Stimulated activated CD4-positive, alpha-beta T cell treated with anti-CD3 and anti-CD28 coated beads, Interleukin-1b, Interleukin-23, amount 100 ng/mL, for 4 hours (primary cell): Measurements from ENCODE around the gene KCNQ1OT1.

Experiments used
- DNase-seq, 2 donors: peaks; one replicate each; pipeline ENCODE4 v3.0.0-alpha.2; 2020; ENCODE audit warnings: low read depth in 2 of 2

KCNQ1OT1 gene

DNA sequence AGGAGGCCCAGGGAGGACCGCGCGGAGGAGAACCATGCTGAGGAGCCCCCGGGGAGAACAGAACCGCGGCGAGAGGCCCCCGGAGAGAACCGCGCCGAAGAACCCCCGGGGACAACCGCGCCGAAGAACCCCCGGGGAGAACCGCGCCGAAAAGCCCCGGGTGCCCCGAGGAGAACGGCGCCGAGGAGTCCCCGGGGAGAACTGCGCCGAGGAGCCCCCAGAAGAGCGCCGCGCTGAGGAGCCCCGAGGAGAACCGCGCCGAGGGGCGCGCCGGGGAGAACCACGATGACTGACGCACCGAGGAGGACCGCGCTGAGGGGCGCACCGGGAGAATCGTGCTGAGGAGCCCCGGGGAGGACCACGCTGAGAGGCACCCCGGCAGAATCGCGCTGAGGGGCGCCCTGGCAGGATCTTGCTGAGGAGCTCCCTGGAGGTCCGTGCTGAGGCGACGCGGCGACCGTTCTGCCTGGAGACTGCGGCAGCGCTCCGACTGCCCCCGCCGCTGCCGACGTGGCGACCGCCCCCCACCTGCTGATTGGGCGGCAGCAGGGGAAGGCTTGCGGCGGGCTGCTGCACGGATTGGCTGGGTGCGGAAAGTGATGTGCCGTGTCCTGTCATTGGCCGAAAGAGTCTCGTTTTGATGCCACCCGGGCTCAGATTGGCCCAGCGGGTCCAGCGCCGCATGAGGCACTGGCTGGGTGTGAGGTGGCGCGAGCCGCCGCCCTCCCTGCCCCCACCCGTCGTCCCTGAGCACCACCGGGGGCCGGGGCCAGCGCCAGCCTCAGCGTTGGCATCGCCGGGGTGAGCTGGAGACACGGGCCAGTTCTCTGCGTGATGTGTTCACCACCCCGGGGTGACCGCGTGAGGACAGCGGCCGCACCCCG is at the start of gene KCNQ1OT1:
Gene KCNQ1OT1, minus strand, starts transcription at position 464 of the 884 bp plus-strand sequence.
- DNase-seq: peak; percentile 70 to 71

- no peak for DNase-seq
Measured at GRCh38 chr11:2748814-2749554, 49.2 kb upstream of the KCNQ1OT1 start.

GRCh38 chr11:2748061-2748813 is 48.4 kb upstream of the KCNQ1OT1 start:
- no peak for DNase-seq

DNA sequence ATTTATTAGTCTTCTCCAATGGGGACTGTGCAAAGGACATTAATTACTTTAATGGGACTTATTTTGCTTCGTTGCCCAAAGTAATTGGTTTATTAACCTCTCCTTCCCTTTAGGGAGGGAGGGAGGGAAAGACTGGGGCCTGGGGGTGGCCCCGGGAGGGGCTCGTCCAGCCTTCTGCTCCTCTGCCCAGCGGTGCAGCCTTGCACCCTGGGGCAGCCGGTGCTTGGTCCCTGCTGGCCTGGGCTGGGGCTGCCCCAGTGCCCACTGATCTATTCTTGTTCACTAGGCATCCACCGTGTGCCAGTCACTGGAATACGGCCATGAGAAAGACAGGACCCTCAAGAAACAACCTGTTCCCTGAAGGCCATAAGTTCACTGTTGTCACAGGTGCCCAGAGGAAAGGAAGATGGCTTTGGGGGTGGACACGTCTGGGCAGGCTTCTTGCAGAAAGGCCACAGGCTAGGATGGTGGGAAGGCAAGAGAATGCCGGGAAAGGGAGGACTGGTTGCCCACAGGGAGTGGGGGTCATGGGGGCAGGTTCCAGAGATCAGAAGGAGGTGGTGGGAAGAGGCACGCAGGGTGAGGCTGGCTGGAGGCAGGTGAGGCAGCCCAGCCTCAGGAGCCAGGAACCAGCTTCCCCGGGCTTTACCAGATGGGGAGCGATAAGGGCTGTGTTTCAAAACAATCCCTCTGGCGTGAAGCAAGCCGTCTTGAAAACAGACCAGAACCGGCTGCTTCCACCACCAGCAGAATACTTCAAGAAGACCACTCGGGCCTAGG is 47.6 kb upstream of the KCNQ1OT1 start:
- no peak for DNase-seq

DNA sequence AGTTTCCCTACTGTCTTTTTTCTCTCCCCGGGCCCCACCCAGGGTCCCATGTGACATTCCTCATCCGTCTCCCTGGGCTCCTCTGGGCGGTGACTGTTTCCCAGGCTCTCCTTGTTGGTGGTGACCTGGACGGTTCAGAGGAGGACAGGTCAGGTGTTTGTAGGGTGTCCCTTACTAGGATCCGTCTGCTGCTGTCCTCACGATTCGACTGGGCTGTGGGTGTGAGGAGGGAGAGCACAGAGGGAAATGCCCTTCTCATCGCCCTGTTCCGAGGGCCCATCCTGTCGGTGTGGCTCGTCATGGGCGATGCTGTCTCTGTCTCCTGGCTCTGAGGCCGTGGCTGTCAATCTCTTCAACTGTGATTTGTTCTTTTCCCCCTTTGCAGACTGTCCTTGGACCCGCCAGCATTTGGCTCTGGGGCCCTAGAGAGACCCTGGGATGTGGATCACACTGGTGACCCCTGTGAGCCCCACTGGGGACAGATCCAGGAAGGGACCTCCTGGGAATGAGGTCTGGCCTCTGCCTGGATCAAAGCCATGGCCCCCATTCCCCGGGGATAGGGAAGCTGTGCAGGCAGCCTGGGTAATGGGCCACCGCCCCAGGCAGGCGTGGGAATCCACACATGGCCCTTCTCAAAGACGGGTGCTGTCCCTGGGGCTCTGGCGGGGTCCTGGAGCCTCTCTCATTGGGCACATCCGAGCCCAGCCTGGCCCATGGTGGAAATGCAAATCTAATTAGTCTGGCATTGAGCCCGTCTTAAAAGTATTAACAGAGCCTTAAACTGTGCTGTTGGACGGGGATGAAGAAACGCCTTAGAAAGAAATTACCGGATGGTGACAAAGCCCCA is 46.8 kb upstream of the KCNQ1OT1 start:
- DNase-seq: no peak

DNA sequence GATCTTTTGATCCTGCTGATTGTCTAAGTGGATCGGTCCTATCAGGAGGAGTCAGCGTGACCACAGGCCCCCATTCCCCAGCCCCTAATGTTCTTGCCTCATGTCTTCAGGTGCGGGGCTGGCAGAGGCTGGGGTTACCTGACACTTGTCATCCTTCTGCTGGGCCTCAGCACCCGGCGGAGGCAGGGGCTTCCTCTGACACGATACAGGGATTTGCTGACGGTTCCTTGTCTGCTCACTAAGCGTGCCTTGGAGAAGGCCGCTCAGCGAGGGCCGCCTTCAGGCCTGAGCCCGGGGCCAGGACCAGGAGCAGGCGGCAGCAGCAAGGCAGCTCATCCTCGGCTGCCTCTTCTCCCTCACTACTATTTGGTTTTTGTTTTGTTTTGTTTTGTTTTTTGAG is 45.7 kb upstream of the KCNQ1OT1 start:
- DNase-seq: no peak

DNA sequence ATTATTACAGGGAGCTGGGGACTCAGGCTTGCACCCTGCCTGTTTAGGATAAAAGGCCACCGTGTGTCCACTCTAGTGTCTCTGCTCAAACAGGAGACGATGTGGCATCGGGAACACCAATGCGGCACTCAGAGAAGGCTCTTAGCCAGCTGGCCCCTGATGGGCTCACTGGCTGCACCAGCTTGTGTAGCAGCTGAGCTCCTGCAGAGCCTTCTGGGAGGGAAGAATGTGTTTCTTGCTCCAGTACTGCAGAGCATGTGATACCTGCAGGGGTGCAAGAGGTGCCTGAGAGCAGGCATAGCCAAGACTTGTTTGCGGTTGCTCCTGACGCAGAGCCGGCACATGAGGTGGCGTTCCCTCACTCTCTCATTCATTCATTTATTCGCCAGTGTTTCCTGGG is 44.4 kb upstream of the KCNQ1OT1 start:
- no peak for DNase-seq

DNA sequence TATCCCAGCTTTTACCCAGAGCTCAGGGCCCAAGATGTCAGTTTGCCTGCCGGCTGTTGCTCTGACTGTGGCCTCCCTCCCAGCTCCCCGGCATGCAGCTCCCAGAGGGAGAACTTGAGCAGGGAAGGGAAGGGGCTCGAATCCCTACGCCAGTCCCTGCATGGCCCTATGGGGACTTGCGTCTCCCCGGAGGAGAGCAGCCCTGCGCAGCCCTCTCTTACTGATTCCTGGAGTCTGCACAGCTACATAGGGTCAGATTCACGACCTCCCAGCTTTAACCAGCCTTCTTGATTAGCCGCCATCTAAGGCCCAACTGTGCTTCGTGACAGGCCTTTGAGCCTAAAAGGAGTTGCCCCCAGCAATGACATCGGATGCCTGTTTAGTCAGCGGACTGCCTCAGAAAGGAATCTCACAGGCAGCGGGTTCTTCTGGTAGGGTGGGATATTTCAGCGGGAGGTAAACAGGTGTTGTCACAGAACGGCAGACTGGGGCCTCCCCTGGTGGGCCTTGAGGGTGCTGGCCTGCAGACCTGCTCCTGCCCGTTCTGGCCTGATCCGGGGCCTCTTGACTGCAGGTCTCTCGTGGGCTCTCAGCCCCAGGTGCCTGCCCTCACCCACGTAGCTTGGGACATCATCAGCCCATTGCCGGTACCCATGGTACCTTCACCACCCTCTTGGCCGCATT is 43.8 kb upstream of the KCNQ1OT1 start:
- DNase-seq: no peak

DNA sequence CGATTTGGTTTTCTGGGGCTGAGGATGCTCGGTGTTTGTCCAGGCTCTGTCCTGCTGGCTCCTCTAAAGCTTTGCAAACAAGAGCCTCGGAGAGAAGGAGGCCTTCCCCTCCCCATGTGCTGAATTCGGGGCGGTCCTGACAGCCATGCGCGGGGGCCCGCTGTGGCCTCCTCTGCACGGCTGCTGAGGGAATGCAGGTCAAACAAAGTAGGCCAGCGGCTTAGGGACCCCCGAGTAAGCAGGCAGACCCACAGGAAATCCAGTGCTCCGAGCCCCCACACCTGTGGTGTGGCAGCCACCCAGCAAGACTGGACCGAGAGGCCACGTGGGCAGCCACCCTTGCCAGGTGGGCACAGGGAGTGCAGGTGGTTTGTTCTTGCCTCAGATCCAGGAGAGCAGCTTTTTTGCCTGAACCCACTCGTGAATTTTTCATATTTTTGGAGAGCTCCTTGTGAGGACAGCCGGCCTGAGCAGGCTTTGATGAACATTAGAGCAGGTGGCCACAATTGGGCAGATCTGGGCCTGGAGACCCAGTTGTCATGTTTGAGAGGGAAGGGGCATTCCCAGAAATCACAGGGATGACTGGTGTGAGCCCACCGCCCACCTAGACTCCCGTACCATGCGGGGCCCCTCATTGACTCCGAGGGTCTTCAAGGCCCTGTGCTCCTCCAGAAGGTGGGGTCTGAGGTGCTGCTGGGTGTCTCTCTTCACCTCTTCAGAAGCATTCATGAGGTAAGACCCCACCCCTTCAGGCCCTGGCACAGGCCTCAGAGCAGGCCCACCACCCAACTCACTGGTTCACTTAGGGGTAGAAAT is 43.0 kb upstream of the KCNQ1OT1 start:
- no peak for DNase-seq

- no peak for DNase-seq
Measured at GRCh38 chr11:2742201-2742600, 42.4 kb upstream of the KCNQ1OT1 start.

GRCh38 chr11:2741377-2742131 is 41.8 kb upstream of the KCNQ1OT1 start:
- no peak for DNase-seq

DNA sequence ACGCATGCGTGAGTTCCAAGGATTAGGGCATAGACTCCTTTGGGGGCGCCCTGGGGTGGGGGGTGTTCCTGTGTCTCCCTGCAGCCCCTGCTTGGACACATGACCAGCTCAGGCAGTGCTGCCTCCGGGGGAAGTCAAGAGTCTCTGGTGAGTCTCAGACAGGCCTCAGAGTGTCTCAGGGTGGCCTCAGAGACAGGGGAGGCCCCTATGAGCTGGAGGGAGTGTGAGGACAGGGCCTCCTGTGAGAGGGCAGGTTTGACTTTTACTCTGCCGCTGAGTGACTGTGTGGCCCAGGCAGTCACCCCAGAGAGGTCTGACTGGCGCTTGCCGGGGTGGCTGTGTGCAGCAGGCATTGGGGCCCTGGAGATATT is 41.2 kb upstream of the KCNQ1OT1 start:
- DNase-seq: no peak

GRCh38 chr11:2740275-2740940 is 40.6 kb upstream of the KCNQ1OT1 start:
- no peak for DNase-seq

GRCh38 chr11:2739531-2740274 is 39.9 kb upstream of the KCNQ1OT1 start:
- no peak for DNase-seq

- no peak for DNase-seq
Measured at GRCh38 chr11:2738551-2739431, 39.0 kb upstream of the KCNQ1OT1 start.

GRCh38 chr11:2737866-2738265 is 38.1 kb upstream of the KCNQ1OT1 start:
- DNase-seq: no peak
